KBM-7 (cell line): ENCODE results near the gene CAMK2A.
"Not testable (repeated sequence)": the region's sequence is repeated elsewhere in the genome, so short reads cannot be mapped to it uniquely, and the experiment has no call there.

Experiments
- DNase-seq: peaks from one replicate; pipeline ENCODE4 v3.0.0-alpha.2; 2015
- in situ Hi-C: fragments of 300-500 bp; cut with MboI; formaldehyde crosslinking; loops from 2 replicates; pipeline ENCODE4 v1.14.3; 2020; ENCODE audit warnings: low sequenced_read_pairs, low pct_unique_long_range_greater_than_20kb, mixed read lengths

The CAMK2A gene

DNA sequence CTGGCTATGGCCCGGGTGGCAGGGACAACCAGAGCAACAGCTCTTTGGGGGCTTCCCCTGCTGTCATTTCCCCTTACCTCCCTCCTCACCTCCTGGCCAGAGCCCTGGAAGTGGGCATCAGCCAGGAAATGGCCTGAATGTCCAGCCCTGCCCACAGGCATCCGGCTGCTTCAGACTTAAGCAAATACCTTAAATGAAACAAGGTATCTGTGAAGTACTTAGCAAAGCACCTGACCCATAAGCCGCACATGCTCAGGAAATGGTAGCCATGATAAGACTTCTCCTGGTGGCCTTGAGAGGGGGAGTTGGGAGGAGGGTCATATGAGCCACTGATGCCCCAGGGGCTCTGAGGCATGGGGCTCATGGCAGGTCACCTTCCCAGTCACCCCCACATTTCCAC is 43.8 kb downstream of the CAMK2A start:
- in situ Hi-C loops, result no loop called here
- no peak for DNase-seq

DNA sequence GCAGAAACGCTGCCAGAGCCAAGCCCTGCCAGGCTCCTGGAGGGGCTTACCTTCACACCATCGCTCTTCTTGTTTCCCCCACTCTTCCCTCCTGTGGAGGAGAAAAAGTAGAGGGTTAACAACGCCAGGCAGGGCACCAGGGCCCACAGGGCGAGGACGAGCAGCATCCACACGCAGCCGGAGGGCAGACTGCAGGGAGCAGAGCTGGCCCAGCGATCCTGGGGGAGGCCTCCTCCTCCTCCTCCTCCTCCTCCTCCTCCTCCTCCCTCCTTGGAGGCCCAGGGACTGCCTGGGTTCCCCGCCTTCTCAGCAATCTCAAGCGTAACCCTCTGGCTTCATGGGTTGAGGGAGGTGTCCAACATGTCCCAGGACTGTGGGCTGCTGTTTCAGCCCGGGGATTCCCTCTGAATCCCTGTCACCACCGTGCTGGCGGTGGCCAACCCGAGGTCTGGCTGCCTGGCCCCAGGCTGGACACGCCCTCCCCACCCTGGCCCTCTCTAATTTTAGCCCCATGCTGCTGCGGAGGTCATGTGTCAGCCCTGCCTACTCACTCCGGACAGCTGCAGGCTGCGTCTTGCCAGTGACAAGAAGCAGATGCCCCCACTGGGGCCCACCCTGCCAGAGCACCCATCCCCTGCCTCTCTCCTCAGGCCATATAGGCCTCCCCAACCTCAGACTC is 44.3 kb downstream of the CAMK2A start:
- no peak for DNase-seq
- in situ Hi-C loops, result no loop called here

DNA sequence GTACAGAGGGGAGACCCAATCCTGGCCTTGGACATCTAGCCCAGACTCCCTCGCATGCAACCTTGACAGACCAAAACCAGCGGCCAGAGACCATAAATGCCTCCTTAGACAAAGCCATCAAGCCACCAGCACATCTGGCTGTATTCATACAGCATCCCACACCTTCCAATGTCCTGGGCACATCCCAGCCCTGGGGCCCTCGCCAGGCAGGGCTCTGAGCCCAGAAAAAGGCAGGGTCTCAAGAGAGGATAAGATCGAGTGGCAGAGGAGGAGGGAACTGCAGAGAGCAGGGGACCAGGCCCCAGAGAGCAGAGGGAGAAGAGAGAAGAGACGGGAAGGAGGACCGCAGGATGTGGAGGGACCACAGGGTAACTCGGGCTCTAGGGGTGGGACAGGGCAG is 45.4 kb downstream of the CAMK2A start:
- no peak for DNase-seq
- in situ Hi-C loops, result no loop called here

DNA sequence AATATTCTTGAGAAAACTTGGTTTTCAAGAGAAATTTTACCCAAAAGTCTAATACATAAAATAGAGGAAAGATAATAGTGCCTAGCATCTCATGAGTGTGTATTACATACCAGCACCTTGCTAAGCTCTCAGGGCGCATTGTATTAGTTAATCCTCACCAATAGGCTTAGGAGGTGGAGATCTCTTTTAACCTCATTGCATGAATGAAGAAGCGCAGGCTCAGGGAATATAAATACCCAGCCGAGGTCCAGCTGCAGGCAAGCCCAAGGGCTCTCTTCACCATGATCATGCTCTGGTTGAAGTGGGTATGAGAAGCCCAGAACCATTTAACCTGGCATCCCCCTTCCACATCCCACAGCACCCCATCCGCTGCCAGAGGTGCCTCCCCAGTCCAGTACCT is 46.0 kb downstream of the CAMK2A start:
- in situ Hi-C loops, result no loop called here
- DNase-seq, result no peak

DNA sequence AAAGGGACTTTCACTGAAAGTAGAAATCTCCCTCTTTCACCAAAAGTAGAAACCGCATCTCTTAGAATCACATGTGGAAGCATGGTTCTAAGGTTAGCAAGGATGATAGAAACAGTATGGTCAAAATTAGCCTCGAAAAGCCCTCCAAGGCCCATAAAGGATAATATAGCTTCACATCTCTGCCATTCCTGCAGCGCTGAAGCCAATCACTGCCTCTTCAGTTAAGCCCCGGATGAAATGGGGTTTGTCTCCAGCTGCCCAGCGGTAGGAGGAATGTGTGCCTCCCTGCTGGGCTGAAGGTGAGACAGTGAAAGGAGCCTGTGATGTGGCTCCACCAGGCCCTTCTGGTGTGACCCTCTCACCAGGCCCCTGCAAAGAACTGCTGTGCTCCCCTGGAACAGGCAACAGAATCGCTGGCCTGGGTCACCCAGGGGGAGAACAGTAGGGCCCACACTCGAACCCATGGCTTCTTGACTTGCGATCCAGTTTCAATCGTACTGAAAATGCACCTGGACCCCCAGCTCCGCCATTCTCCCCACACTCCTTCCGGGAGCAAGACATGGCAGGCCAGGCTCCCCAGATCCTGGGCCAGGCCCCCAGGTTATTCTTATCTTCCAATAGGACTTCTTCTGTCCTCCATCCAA is 47.2 kb downstream of the CAMK2A start:
- no peak for DNase-seq
- in situ Hi-C loops, result no loop called here

DNA sequence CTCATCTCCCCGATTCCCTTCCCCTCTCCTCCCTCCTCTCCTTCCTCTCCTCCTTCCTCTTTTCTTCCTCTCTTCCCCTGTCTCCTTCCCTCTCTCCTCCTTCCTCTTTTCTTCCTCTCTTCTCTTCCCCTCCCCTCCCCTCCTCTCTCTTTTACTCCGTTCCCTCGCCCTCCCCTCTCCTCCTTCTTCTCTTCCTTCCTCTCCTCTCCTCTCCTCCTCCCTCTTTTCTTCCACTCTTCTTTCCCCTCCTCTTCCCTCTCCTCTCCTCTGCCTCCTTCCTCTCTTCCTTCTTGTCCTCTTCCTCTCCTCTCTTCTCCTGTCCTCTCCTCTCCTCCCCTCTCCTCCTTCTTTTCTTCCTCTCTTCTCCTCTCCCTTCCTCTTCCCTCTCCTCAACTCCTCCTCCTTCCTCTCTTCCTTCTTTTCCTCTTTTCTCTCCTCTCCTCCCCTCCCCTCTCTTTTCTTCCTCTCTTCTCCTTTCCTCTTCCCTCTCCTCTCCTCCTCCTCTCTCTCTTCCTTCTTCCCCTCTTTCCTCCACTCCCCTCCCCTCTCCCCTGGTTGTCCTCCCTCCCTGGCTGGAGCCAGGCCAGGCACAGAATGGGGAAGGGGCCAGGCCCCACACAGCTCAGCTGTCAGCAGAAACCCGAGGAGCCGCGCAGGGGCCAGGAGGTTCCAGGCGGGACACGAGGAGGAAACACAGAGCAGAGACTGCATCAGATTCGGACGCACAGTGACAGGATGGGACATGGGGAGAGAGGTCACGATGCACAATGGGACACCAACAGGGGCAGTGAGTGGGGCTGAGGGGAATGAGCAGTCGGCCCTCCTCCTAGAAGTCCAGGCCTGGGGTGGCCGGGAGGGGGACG is 48.0 kb downstream of the CAMK2A start:
- in situ Hi-C loops, result no loop called here
- DNase-seq, result no peak

DNA sequence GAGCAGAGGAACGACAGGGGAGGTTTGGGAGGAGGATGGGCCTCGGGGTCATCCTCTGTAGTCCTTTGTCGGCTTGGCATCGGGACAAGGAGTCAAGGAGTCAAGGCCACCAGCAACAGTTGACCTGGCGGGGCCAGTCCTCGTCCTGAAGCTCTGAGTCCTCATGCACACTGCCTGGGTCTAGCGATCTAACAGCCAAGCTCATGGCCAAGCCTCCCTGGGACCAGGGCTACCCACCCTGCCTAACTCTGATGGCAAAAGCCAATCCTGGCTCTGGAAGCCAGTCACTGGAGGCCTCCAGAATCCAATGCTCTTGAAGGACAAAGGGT is 49.8 kb downstream of the CAMK2A start:
- in situ Hi-C loops, result no loop called here
- DNase-seq, result no peak

DNA sequence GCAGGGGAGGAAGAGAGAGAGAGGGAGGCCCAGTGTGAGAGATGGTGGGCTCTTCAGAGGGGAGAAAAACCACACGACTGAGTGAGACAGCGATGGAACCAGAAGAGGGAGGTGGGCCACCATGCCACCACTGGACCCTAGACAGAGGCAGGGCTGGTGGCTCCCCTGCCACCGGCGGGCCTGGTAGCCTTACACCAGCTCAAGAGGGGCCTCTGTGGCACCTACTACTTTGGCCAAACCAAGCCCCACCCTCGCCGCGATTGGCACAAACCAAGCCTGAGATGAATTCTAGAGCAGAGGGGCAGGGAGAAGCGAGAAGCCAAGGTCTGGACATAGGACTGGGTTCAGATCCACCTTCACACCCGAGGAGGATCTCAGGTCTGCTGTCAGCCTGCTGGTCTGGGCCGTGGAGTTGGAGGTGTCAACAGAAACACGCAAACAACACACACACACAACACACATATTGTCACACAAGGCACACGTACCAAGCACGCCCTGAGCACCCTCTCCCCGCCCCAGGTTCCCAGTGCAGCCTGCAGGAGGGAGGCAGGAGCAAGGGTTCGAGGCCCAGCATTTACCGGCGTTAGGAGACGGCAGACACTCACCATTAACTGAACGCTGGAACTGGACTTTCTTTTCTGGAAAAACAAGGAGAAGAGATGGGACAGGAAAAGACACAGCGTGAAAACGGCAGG is 50.3 kb downstream of the CAMK2A start:
- DNase-seq, result no peak
- in situ Hi-C loops, result no loop called here

DNA sequence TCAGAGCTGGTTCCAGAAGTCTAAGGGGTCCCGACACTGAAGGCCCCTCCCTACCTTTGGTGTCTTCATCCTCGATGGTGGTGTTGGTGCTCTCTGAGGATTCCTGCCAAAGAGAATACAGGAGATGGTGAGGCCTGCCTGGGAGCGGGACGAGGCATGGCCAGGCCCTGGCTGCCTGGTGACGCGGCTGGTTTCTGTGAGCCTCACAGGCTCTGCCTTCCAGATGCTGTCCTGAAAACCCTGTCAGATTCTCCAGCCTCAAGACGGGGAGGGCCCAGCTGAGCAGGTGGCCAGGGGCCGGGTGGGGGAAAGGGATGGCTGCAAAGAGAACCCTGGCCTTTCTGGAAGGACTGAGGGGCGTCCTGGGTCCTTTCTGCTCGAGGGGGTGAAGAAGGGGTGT is 50.9 kb downstream of the CAMK2A start:
- no peak for DNase-seq
- in situ Hi-C loops, result no loop called here

DNA sequence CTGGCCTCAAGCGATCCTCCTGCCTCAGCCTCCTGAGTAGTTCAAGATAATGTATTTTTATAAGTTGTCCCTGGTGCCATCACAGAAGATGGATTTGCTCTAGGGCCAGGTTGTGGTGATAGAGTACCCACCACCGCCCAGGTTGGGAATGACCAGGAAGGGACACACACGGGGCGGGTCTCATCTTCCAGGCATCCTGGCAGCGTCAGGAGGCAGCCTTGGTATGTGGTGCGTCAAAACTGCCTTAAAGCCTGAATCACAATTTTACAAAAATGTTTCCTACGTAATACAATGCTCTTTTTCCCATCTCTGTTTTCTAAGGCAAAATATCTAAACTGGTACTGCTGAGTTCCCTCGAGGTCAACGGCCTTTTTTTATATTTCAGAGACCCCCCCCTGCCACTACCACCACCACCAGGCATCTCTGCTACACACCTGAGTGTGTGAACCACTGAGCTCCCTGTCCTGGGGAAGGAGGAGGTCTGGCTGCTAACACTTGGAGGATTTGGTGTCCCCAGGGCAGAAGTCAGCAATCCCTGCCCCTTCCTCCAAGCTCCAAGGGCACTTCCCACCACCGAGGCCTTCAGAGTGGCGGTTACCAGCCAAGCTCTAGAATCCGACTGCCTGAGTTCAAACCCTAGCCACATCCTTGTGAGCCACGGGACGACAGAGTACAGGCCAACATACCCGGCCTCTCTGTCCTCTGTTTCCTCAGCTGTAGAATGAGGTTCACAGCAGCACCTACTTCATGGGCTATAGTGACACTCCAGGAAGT is 52.4 kb downstream of the CAMK2A start:
- in situ Hi-C loops, result no loop called here
- no peak for DNase-seq

DNA sequence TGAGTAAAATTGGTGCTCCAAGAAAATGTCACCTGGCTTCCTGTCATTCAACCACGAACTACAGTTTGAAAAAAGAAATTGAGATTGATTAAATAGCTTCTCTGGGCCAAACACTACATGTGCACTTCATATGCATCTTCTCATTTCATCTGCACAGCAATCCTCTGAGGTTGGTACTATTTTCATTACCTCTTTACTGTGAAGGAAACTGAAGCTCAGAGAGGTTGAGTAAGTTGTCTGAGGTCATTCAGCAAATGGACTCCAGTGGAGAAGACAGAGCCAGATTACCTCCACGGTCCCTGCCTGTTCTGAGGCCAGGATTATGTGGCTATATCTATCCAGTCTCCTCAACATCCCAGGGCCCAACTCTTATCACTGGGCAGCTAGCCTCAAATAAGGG is 53.3 kb downstream of the CAMK2A start:
- in situ Hi-C loops, result no loop called here
- no peak for DNase-seq

DNA sequence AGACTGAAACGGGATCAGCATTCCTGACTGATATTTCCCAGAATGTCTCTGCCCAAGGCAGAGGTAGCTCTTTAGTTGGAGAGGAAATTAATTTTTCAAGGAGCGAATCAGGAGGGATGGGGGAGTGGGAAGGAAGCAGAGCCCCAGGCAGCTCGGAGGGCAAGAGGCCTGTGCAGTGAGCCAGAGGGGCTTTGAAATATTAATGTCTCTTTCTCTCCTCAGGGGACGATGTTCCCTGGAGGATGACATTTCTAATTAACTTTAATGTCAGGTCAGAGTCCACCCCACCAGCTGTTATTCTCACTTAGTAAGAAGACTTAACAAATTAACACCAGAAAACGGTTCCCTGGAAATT is 54.1 kb downstream of the CAMK2A start:
- no peak for DNase-seq
- in situ Hi-C loops, result no loop called here

DNA sequence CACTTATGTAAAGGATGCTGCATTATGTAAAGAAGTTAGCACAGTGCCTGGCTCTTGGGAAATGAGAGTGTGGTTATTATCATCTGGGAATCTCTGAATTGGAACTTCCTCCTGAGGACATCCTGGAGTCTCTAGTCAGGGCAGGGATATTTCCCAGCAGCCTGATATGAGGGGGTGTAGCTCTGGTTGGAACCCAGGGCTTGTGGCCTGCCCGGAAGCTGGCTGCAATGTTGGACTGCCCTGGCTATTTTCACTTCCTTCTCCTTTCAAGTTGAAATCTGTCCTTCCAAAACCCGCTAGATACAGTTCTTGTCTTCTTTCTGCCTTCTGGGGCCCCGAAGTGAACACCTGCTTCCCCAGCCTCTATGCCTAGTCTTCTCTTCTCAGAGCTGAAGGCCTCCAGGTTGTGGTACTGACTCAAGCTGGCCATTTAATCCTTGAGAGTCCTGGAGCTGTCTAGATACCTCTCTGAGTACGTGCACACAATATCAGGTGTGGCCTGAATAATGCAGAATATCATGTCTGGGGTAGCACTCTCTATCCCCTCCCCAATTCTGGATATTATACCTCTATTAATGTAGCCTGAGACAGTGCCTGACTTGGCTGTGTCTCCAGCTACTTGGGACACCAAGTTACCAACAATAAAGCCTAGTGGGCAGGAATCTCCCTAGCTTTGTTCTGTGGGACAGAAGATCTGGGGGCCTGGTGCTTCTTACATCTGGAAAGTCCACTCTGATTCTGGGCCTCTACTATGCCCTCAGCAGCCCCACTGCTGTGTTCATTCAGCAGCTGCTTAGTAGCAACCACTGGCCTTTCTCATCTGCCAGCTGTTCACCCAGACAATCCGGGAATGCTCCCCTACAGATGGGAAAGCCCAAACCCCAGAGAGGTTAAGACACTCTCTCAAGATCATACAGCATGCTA is 54.7 kb downstream of the CAMK2A start:
- no peak for DNase-seq
- in situ Hi-C loops, result no loop called here

DNA sequence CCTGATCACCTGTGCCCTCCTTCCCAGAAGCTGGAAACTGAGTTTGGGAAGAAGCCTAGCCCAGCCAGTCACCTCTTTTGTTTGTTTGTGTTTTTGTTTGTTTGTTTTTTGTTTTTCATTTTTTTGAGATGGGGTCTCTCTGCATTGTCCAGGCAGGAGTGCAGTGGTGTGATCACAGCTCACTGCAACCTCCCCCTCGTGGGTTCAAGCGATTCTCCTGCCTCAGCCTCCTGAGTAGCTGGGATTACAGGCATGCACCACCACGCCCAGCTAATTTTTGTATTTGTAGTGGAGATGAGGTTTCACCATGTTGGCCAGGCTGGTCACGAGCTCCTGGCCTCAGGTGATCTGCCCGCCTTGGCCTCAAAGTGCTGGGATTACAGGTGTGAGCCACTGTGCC is 55.9 kb downstream of the CAMK2A start:
- DNase-seq, in situ Hi-C loops: not testable (repeated sequence)

DNA sequence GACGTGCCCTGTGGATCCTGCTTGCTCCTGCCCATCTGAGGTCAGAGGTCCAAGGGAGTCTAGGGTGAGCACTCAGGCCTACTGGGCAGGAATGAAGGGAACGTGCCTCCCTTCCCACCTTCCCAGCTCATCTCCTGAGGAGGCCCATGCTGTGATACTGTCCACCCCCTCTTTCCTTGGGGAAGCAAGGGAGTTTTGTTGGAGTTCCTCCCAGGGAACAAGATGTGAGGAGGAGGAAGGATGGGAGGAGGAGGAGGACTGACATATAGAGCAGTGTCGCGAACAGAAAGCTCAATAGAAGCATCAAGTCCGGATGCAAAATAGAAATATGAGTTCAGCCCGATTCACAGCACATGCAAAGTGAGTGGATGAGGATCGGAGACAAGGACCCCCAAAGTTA is 58.7 kb downstream of the CAMK2A start:
- DNase-seq, result no peak
- in situ Hi-C loops, result no loop called here

DNA sequence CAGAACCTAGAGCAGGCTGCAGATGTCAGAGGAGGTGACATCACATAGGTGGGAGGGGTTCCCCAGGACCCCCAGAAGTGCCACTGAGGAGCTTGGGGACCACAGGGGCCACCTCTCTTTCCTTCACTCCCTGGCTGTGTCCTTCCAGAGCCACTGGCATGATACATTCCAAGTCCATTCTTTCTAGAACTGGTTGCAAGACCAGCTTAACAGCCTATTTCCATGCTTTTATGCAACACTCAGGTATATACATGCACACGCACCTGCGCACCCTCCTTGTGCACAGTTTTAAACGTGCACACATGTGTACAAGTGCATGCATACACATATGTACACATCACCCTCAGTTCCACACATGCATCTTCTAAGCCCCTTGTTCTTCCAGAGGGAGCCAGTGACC is 60.0 kb downstream of the CAMK2A start:
- DNase-seq, result no peak
- in situ Hi-C loops, result no loop called here

DNA sequence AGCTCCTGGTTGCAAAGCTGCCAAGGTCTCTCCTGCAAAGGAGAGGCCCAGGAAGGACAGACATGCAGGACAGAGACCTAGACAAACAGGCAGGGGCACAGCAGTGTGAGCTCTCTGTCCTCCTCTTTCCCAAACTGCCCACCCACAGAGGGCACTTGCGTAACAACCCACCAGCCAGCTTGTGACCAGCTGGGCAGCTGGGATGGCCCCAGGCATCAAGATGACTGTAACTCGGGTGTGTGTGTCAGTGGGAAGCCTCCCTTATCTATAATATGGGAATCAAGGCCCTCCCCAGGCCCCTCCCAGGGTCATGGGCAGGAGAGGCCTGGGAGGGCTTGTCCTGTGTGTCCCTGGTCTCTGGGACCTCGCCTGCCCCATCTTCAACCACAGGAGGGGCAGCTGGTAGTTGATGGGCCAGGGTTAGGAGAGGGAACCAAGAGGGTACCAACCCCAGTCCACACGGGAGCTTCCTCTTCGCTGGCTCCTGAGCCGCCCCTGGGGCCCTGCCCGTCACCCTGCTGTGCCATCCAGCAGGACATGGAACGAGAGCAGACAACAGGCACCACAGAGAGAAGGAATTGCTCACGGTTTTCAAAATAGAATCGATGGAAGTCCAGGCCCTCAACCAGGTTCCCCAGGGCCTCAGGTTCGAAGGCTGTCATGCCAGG is 61.8 kb downstream of the CAMK2A start:
- in situ Hi-C loops, result no loop called here
- no peak for DNase-seq

DNA sequence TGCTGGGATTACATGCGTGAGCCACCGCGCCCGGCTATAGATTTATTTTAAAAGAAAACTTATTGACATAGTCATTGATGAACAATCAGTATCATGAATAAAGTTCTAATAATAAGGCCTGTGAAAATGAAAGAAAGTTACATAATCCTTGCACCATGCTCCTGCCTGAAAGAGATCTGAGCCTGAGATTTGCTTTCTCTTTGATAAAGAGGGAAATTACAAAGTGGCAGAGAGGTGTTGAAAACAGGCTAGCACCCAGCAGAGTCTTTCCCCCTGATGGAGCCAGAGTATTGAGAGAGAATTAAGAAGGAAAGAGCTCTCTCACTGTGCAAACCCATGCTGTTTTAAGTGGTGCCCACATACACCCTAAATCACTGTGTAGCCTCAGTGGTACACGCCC is 62.5 kb downstream of the CAMK2A start:
- DNase-seq, result no peak
- in situ Hi-C loops, result no loop called here
